Endothelial cell of umbilical vein (primary cell): ENCODE data around the gene HMCN1. TPM values are rescaled to one million over a fixed set of nuclear protein-coding genes. Genes with fewer than 3 reads are reported as not detected.

Experiments used
- BruUV-seq: library from RNA; stranded (reverse); fragments of 400-500 nt; replicated peaks from 2 replicates; lab custom pipeline; 2021; lab: Mats Ljungman, UMichigan
- CTCF ChIA-PET: fragments of 300-600, 350-600 bp; sonication (Branson Sonifier 250); formaldehyde crosslinking; loops from one replicate; lab custom pipeline; 2021; ENCODE audit warnings: antibody characterized with exemption, inconsistent platforms; lab: Charles Lee
- POLR2A ChIA-PET: fragments of 300-600, 350-600 bp; sonication (Branson Sonifier 250); formaldehyde crosslinking; loops from one replicate; lab custom pipeline; 2021; ENCODE audit warnings: antibody characterized with exemption, inconsistent platforms; lab: Charles Lee
- DNase-seq: peaks from one replicate; pipeline ENCODE4 v3.0.0-alpha.2; 2011; ENCODE audit warnings: low read depth, low spot score
- FAIRE-seq: peaks from 2 replicates; lab custom pipeline; 2011; peaks lifted over from hg19 to GRCh38; lab: Jason Lieb, UNC
- H2AFZ ChIP-seq: 2 replicates; pipeline ENCODE4 v1.6.0; 2012; ENCODE audit warnings: low read depth, low read length, control low read depth, inconsistent platforms
- H3K27ac ChIP-seq: 2 replicates; pipeline ENCODE4 v1.5.1; 2011; ENCODE audit warnings: low read depth, mild to moderate bottlenecking, control low read depth, low read length, moderate library complexity; ENCODE audit not compliant: insufficient read depth
- H3K27me3 ChIP-seq, 2 experiments: 2 replicates each; pipeline versions ENCODE4 v1.6.0 to v1.6.1; 2011; ENCODE audit warnings: low read length in 2 of 2, mixed read lengths in 1 of 2; ENCODE audit not compliant: control insufficient read depth in 2 of 2, insufficient read depth in 2 of 2
- H3K36me3 ChIP-seq, 2 experiments: 2 replicates in 1 of 2; 3 replicates in 1 of 2; pipeline ENCODE4 v1.5.1; 2011; ENCODE audit warnings: low read length in 2 of 2, mild to moderate bottlenecking in 1 of 2, moderate library complexity in 1 of 2; ENCODE audit not compliant: control insufficient read depth in 2 of 2, insufficient read depth in 2 of 2; ENCODE audit errors: extremely low read depth in 1 of 2
- H3K4me1 ChIP-seq: 3 replicates; pipeline ENCODE4 v1.5.1; 2011; ENCODE audit warnings: mild to moderate bottlenecking, low read length; ENCODE audit not compliant: control insufficient read depth, insufficient read depth; ENCODE audit errors: extremely low read depth
- H3K4me2 ChIP-seq: 2 replicates; pipeline ENCODE4 v1.6.1; 2011; ENCODE audit warnings: low read length, control low read depth, mixed read lengths; ENCODE audit not compliant: insufficient read depth
- H3K4me3 ChIP-seq, 3 experiments: fragments of 200-600 bp in 1 of 3; sonication (generic), shearing (Covaris generic) in 1 of 3; replicated peaks in 1 of 3; 2 replicates each; pipeline ENCODE4 v1.5.1; 2011 to 2016; ENCODE audit warnings: control low read depth in 3 of 3, low read length in 3 of 3, mild to moderate bottlenecking in 2 of 3, inconsistent platforms in 1 of 3, low read depth in 1 of 3, moderate library complexity in 1 of 3; ENCODE audit not compliant: insufficient read depth in 1 of 3
- H3K79me2 ChIP-seq: 2 replicates; pipeline ENCODE4 v1.6.0; 2012; ENCODE audit warnings: low read length, inconsistent platforms; ENCODE audit not compliant: control insufficient read depth, insufficient read depth
- H3K9ac ChIP-seq: replicated peaks from 2 replicates; pipeline ENCODE3; 2011; ENCODE audit warnings: low read length, control low read depth; ENCODE audit not compliant: insufficient read depth; ENCODE audit errors: extremely low read depth
- H3K9me1 ChIP-seq: replicated peaks from 3 replicates; pipeline ENCODE4 v1.6.0; 2011; ENCODE audit warnings: mild to moderate bottlenecking, low read length; ENCODE audit not compliant: control insufficient read depth, insufficient read depth; ENCODE audit errors: extremely low read depth
- H3K9me3 ChIP-seq: replicated peaks from 2 replicates; pipeline ENCODE4 v1.5.1; 2012; ENCODE audit warnings: low read length, inconsistent platforms; ENCODE audit not compliant: control insufficient read depth, insufficient read depth
- H4K20me1 ChIP-seq: replicated peaks from 2 replicates; pipeline ENCODE3; 2011; ENCODE audit warnings: mild to moderate bottlenecking, low read length; ENCODE audit not compliant: control insufficient read depth, insufficient read depth; ENCODE audit errors: extremely low read depth
- CTCF ChIP-seq, 2 donors: IDR thresholded peaks; 1 replicate in 1 of 2; 2 replicates in 1 of 2; pipeline ENCODE4 v1.5.1; 2011; ENCODE audit warnings: low read length in 2 of 2, mild to moderate bottlenecking in 2 of 2, moderate library complexity in 2 of 2, control low read depth in 1 of 2, inconsistent platforms in 1 of 2, low read depth in 1 of 2; ENCODE audit not compliant: insufficient read depth in 1 of 2; ENCODE audit errors: extremely low read depth in 1 of 2
- EZH2 ChIP-seq: IDR thresholded peaks from 2 replicates; pipeline ENCODE4 v1.6.1; 2012; ENCODE audit warnings: borderline replicate concordance, low read depth, mild to moderate bottlenecking, moderate library complexity, low read length, inconsistent platforms; ENCODE audit not compliant: severe bottlenecking
- FOS ChIP-seq: IDR thresholded peaks from 2 replicates; pipeline ENCODE4 v1.6.1; 2011; ENCODE audit warnings: mild to moderate bottlenecking, low read length, moderate library complexity, borderline replicate concordance; ENCODE audit not compliant: insufficient read depth
- GATA2 ChIP-seq: IDR thresholded peaks from 2 replicates; pipeline ENCODE4 v1.7.0; 2011; ENCODE audit warnings: low read depth, mild to moderate bottlenecking, moderate library complexity, mixed read lengths, low read length; ENCODE audit not compliant: insufficient read length, insufficient read depth
- JUN ChIP-seq: IDR thresholded peaks from 2 replicates; pipeline ENCODE4 v1.6.1; 2011; ENCODE audit warnings: borderline replicate concordance, low read depth; ENCODE audit not compliant: insufficient read length, insufficient read depth
- MAX ChIP-seq: IDR thresholded peaks from 2 replicates; pipeline ENCODE4 v1.6.1; 2011; ENCODE audit not compliant: insufficient read depth, insufficient read length
- MYC ChIP-seq: IDR thresholded peaks from one replicate; pipeline ENCODE4 v1.6.1; 2011; ENCODE audit warnings: mild to moderate bottlenecking, low read depth, low read length
- POLR2A ChIP-seq: IDR thresholded peaks from 2 replicates; pipeline ENCODE4 v1.6.1; 2012; ENCODE audit warnings: low read depth, mild to moderate bottlenecking, control low read depth, low read length
- POLR2AphosphoS5 ChIP-seq: IDR thresholded peaks from 2 replicates; pipeline ENCODE4 v1.6.1; 2012; ENCODE audit warnings: low read depth, mild to moderate bottlenecking, control low read depth, low read length, moderate library complexity; ENCODE audit not compliant: insufficient read depth
- dilution Hi-C: fragments of 300-500 bp; cut with MboI; formaldehyde crosslinking; loops from one replicate; pipeline ENCODE4 v1.15.0; 2019; ENCODE audit warnings: low sequenced_read_pairs; ENCODE audit not compliant: extremely low pct_ligation_motif_present
- intact Hi-C: fragments of 100-400 bp; cut with micrococcal nuclease; formaldehyde crosslinking; loops from one replicate; pipeline ENCODE4 v1.10.0; 2022
- polyA plus RNA-seq, 4 experiments: library from polyadenylated mRNA; depleted of rRNA in 3 of 4; stranded (reverse) in 3 of 4; unstranded in 1 of 4; fragments of >200 nt; gene quantifications; 2 replicates each; pipeline versions ENCODE4 v1.2.1 to v1.2.3, GENCODE V29; 2011 to 2012; ENCODE audit warnings: missing spikeins in 1 of 4
- total RNA-seq: library from RNA; stranded (reverse); gene quantifications from 2 replicates; pipeline ENCODE4 v1.2.3, GENCODE V29; 2021

Gene HMCN1
- total and polyA plus RNA-seq, 2 donors (not counting 3 experiments of a cell fraction or from before 2014, with no cell fraction given): 10.3 to 16.0 TPM

- intact Hi-C loops: no loop called here
- POLR2A ChIA-PET: no interaction called here
- no peaks in the 10 kb centered on the region for H3K4me1 ChIP-seq
- H3K9me3 ChIP-seq: no peaks in the 10 kb centered on the region
- CTCF ChIA-PET: no interaction called here
- no peak overlapping the region for H3K27ac ChIP-seq
- H4K20me1 ChIP-seq: no peaks in the 10 kb centered on the region
- H2AFZ ChIP-seq: no peak overlapping the region
- peak; percentile 68 for DNase-seq
- H3K4me2 ChIP-seq: no peak overlapping the region
- H3K36me3 ChIP-seq: no peaks in the 10 kb centered on the region
- H3K79me2 ChIP-seq: no peaks in the 10 kb centered on the region
- no peaks in the 10 kb centered on the region for H3K9me1 ChIP-seq
- H3K4me3 ChIP-seq: no peak overlapping the region
- TF ChIP-seq JUN (no peak), GATA2 (no peak), POLR2AphosphoS5 (no peak), EZH2 (no peak), CTCF (IDR thresholded peaks at IDR 0.05; ENCODE audit: extremely low read depth in 1 of 2, insufficient read depth in 1 of 2, low read depth in 1 of 2, low read length in 2 of 2) (no peak), FOS (no peak), MYC (no peak), MAX (no peak), POLR2A (no peak)
- dilution Hi-C loops: no loop called here
- H3K27me3 ChIP-seq: no peaks in the 10 kb centered on the region
- no TSS peak for BruUV-seq
- H3K9ac ChIP-seq: no peak overlapping the region
- FAIRE-seq: no peak
These were observed 195.6 kb downstream of the HMCN1 start for GRCh38 chr1:185929776-185930175.
